Fibroblast of skin of left biceps (primary cell): ENCODE measurements around the gene ACTN3.
"Not testable (repeated sequence)": the region's sequence is repeated elsewhere in the genome, so short reads cannot be mapped to it uniquely, and the experiment has no call there.

ENCODE experiments used
- DNase-seq, 2 experiments: peaks; one replicate each; pipeline ENCODE4 v3.0.0-alpha.2; 2013; ENCODE audit warnings: low read depth in 2 of 2

ACTN3 gene

DNA sequence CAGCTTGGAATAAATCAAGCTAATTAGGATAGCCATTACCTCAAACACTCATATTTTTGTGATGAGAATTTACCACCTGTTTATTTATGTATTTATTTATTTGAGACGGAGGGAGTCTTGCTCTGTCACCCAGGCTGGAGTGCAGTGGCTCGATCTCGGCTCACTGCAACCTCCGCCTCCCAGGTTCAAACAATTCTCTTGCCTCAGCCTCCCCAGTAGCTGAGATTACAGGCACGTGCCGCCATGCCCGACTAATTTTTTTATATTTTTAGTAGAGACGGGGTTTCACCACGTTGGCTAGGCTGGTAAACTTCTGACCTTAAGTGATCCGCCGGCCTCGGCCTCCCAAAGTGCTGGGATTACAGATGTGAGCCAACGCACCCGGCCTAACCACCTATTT, 1.8 kb upstream of the ACTN3 start:
- not testable (repeated sequence) for DNase-seq

DNA sequence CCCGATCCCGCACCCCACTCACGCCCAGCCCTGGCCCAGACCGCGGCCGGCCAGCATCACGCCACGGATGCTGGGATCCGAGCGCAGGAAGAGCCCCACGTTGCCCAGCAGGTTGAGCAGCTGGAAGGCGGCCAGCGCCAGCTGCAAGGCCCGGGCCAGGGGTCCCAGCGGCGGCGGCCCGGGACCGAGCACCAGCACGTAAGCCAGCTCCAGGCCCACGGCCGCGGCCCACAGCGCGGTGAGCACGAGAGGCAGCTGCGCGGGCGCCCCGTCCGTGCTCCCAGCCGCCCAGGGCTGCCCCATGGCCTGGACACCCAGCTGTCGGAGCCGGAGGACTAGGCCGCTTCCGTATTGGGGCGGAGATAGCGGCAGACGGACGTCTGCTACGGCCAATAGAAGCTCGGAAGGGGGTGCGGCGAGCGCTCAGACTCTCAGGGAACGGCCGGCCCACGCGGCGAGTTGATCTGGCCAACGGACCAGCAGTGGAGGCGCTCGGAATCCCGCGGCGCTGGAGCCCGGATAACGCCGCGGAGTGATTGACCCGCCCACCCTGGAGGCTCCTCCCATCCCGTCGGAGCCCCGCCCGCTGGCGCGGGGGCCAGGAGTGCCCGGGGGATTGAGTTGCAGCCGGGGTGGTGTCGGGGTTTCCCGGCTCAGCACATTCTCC, 869 bp upstream of the ACTN3 start, which contains the start of gene ZDHHC24:
Gene ZDHHC24, minus strand, starts transcription at position 348 of the 667 bp plus-strand sequence. Its CDS starts 45 bp downstream, at position 303.
- DNase-seq: peak; percentile 91 to 94

DNA sequence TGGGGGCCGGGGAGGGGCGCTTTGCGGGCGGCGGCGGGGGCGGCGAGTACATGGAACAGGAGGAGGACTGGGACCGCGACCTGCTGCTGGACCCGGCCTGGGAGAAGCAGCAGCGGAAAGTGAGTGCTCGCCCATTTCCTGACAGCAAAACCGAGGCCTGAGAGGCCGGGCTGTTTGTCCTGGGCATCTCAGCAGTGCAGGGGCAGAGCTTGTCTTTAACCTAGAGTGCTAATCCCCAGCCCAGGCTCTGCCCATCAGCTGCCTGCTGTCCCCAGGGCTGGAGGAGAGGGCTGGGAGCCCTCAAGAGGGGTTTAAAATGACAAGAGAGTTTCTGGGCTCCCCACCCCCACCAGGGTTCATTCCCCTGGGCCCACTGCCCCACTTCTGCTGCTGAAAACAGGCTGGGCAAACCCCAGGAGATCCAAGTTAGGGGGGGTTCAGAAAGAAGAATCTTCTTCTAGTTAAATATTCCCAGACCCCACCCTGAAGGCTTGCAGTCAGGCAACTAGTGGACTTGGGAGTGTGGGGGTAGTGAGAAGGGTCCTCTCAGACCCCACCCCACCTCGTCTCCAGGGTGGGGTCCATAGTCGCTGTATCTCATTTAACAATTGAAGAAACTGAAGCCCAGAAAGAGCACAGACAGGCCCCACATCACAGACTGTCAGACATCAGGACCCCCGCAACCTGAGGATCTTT, 411 bp downstream of the ACTN3 start:
- no peak for DNase-seq

DNA sequence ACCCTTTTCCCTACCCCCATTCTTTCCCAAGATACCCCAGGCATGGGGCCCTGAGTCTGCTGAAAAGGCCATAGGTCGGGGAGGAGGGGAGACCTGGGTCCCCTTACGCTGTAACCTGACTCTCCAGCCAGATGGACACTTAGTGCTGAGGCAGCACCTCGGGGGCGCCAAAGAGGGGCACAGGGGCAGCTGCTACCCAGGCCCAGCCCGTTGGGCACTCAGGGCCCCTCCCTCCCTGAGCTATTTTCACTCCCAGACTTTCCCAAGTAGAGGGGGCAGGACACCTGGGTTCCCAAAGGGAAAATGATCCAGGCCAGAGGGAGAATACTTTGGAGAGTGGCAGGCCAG, 933 bp downstream of the ACTN3 start:
- no peak for DNase-seq

DNA sequence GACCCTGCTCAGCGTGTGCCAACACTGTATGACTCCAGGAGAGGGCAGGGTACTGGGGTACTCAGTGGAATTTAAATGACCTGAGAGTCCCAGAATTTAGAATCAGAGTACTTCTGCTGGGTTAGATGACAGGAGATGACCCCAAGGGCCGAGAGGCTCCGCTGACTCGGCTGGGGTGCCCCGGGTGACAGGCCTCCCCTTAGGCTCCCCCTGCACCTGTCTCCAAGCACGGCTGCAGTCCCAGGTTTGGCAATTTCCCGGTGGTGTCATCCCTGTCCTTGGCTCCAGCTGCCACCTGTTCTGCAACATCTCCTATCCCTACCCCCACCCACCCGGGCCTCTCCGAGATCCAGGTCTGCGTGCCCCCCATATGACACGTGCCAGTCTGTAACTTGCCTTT, 1.3 kb downstream of the ACTN3 start:
- no peak for DNase-seq

DNA sequence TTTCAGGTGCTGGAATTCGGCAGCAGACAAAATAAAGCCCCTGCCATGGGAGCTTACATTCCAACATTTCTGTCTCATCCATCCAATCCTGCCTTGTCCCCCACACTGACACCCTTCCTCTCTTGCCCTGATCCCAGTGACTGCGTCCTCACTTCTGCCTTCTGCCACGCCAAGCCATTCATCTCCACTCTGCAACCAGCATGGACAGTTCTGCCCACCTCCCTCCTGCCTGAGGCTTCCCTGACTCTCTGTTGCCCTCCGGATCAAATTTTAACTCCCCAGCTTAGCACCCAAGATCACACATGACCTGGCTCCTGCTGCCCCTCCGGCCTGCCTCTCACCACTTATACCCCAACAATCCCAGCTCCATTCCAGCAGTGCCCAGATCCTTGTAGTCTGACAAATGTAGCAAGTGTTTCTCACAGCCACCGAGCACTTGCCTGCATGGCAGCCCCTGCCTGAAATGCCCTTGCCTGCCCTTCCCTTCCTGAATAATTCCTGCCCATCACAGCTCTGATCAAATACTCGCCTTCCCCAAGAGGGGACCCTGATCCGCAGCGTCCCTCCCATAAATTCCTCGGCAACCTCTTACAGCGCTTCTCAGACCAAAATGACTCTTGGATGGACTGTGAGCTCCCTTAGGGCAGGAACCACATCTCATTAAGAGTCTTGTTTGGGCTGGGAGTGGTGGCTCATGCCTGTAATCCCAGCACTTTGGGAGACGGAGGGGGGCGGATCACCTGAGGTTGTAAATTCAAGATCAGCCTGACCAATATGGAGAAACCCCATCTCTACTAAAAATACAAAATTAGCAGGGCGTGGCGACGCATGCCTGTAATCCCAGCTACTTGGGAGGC, 2.3 kb downstream of the ACTN3 start:
- DNase-seq: no peak

DNA sequence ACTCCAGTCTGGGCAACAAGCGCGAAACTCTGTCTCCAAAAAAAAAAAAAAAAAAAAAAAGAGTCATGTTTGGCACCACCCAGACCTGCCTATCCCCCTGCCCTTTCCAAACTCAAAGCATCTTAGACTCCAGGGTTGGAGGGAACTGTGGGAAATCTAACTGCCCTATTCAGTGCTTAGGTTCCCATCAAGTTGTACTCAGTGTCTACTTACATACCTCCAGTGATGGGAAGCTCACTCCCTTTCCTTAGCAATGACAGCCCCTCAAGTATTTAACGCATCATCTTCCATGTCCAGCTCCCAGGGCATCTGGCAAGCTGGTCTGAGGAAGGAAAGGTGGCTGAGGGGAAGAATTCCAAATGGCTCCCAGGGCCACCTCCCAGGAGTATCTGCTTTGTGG, 3.0 kb downstream of the ACTN3 start:
- DNase-seq: no peak

DNA sequence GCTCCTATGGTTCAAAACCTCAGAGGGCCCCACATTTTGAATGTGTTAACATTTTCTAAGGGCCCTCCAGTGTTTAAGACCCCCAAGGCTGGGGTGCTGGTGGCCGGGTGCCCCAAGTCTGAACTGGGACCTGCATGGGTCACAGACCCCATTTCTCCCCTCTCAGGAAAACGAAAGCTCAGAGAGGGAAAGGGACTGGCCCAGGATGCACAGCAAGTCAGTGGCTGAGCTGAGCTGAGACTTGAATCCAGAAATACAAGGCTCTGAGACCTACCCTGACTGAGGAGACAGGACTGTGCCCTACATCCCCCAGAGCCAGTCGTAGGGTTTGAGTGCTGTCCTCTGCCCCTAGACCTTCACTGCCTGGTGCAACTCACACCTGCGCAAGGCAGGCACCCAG, 4.2 kb downstream of the ACTN3 start:
- no peak for DNase-seq

DNA sequence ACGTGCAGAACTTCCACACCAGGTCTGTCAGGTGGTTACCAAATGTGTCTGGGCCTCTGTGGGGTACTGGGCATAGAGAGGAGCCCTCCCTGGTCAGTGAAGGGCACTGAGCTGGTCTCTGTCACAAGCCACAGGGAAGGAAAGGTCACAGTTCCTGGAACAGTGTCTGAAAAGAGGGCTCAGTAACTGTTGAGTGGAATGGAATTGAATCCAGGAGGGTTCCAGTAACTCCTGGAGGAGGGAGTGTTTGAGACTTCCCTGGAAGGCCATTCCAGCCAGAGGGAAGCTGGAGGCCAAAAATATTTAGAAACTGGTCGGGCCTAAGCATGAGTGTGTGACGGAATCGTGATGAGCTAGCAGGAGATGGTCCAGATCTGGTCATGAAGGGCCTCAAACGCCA, 7.9 kb downstream of the ACTN3 start:
- DNase-seq: no peak

DNA sequence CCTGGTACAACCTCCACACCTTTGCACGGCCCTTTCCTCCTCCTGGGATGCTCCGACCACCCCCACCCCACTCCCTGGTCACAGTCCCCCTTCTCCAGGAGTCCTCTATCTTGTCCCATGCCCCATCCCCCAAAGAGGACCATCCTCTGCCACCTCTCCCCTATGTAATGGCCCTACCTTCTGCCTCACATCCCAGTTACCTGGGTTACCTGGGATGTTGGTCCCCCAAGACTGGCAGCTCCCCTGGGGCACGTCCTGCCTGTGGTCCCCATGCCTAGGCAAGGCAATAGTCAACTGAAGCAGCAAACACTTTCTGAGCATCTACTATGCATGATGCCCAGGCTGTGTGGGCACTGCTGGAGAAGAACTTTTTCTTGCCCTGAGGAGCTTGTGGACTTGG, 8.7 kb downstream of the ACTN3 start:
- no peak for DNase-seq

DNA sequence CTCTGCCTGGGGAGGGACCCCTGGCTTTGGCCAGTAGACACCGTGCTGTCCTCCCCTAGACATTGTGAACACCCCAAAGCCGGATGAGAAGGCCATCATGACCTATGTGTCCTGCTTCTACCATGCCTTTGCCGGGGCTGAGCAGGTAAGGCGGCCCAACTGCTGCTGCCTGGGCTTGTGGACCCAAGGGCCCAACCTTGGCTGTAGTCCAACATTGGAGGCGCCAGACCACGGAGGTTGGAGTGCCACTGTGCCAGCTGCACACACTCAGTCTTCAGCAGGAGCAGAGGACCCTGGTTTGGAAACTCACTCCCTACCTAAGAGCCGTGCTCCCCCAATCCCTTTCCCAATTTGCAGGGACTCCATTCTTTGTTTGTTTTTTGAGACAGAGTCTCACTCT, 9.4 kb downstream of the ACTN3 start:
- no peak for DNase-seq

DNA sequence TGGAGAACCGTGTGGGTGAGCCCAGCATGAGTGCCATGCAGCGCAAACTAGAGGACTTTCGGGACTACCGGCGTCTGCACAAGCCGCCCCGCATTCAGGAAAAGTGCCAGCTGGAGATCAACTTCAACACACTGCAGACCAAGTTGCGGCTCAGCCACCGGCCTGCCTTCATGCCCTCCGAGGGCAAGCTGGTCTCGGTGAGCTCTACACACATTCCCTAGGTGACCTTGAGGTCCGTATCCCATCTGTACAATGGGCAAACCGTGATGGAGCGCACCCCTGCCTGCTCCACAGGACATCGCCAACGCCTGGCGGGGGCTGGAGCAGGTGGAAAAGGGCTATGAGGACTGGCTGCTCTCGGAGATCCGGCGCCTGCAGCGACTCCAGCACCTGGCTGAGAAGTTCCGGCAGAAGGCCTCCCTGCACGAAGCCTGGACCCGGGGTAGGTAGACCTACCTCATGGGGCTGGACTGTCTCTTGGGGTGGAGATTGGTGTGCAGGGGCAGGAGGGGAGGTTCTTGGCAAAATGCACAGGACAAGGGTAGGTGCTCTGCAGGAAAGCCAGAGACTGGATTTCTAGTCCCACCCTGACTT, 11.1 kb downstream of the ACTN3 start:
- DNase-seq: no peak

DNA sequence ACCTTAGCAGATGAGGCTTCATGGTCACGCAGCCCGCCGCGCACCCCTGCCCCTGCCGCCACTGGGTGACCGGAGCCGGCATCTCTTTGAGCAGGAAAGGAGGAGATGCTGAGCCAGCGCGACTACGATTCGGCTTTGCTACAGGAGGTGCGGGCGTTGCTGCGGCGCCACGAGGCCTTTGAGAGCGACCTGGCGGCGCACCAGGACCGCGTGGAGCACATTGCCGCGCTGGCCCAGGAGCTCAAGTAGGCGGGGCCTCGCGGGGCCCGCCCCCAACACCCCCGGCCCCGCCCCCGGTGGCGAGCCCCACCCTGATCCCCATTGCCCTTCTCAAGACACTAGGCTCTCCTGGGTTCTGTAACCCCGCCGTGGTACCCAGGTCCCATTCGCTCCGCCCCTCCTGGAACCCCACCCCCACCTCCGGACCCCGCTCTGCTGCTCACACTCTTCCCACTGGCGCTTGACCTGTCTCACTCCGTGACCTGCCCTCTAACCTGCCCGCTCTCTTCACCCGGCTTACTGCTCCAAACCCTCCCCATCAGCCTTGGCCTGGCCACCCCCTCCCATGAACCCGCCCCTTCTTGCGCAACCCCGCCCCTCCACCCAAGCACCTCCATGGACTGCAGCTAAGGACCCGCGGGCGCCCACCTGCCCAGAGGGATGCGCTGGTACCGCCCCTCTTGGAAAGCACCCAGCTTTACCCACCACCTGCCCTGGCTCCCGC, 12.6 kb downstream of the ACTN3 start:
- DNase-seq: no peak

DNA sequence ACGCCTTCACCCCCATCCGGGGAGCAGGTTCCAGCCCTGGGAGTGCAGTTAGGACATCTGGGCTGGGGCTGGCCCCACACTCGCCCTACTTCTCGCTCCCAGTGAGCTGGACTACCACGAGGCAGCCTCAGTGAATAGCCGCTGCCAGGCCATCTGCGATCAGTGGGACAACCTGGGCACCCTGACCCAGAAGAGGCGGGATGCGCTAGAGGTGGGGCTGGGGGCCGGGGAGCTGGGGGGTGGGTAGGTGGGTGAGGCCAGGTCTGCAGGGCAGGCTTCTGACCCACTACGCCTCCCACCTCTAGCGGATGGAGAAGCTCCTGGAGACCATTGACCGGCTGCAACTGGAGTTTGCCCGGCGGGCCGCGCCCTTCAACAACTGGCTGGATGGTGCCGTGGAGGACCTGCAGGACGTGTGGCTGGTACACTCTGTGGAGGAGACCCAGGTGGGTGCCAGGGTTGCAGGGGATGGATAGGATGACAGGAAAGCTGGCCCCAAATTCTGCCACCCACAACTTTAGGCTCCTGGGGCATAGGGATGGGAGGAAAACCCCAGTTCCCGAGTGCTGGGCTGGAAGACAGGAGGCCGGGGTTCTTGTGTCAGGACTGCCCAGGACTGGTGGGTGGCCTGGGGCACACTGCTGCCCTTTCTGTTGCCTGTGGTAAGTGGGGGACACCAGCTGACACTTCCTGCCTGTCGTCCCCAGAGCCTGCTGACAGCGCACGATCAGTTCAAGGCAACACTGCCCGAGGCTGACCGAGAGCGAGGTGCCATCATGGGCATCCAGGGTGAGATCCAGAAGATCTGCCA, 13.4 kb downstream of the ACTN3 start:
- no peak for DNase-seq

DNA sequence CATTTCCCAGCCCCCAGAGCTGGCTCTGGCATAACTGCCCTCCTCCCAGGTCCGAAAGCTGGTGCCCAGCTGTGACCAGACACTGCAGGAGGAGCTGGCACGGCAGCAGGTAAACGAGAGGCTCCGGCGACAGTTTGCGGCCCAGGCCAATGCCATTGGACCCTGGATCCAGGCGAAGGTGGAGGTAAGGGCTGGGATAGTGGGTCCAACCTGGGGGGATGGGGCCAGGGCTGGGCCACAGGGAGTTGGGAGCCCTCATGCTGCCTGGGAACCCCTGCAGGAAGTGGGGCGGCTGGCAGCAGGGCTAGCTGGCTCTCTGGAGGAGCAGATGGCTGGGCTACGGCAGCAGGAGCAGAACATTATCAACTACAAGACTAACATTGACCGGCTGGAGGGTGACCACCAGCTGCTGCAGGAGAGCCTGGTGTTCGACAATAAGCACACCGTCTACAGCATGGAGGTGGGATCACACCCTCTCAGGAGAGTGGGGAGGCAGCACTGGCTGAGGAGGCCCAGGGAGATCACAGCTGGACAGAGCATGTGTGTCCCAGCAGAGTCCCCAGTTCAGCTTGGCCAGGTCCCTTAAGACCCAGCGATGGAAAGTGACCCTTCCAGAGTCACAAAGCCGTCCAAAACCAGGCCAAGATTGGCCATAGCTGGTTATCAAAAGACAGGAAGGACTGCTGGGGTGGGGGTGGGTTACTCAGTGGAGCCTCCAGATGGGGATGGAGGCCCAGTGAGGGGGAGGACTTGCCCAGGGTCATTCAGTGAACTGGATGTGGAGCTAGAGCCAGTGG, 14.7 kb downstream of the ACTN3 start:
- no peak for DNase-seq

DNA sequence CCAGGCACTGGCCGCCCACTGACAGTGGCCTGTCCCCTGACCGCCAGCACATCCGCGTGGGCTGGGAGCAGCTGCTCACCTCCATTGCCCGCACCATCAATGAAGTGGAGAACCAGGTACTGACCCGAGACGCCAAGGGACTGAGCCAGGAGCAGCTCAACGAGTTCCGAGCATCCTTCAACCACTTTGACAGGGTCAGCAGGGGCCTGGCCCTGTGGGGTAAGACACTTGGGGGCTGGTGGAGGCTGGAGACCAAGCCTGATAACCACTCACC, 15.2 kb downstream of the ACTN3 start:
- no peak for DNase-seq

DNA sequence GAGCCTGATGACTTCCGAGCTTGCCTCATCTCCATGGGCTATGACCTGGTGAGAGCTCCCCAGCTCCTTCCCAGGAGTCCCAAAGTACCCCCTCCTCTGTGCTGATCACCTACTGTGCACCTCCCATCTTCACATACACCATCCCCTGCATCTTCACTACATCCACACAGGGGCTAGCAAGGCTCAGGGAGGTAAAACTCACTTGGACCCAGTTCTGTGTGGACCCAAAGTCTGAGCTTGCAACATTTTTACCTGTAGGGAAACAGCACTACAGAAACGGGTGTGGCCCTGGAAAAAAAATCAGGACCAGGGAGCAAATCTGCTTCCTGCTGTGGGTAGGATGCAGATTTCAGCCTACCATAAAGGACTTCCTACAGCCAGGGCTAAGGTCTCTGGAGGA, 15.6 kb downstream of the ACTN3 start:
- DNase-seq: no peak

DNA sequence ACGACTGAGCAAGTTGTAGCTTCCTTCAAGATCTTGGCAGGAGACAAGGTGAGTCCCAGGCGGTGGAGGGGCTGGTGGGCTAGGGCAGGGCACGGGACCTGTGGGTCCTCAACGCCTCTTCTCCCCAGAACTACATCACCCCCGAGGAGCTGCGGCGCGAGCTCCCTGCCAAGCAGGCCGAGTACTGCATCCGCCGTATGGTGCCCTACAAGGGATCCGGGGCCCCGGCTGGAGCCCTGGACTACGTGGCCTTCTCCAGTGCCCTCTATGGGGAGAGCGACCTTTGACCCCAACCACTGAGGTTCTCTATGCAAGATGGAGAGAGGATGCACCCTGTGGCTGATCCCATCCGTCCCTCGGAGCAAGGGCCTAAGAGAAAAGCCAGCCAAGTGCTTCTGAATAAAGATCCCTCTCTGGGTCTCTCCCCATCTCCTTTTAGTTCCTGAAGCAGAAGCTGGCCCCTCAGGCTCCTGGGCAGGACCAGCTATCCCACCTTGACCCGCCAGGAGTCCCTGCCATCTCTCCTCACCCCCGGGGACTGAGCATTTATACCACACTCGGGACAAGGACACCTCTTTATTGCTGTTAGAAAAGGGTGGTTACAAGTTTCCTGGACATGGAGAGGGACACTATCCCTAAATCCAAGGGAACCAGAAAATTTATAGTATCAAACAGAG, 16.3 kb downstream of the ACTN3 start:
- no peak for DNase-seq

DNA sequence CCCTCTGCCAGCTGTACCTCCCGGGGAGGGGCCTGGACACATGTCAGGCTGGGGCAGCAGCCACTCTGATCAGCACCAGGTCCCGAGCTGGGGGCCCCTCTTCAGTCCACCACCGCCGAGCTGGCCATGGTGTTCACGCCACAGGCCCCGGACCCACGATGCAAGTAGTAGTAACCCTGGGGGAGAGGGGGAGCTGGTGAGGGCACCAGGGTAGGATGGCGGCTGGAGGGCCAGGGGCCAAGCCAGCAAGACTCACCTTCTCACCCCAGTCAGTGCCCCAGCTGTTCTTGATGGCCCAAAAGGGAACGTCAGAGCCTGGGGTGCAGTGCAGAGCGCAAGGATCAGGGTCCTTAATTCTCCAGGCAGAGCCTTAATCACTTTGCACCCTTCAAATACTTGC, 17.1 kb downstream of the ACTN3 start:
- no peak for DNase-seq

DNA sequence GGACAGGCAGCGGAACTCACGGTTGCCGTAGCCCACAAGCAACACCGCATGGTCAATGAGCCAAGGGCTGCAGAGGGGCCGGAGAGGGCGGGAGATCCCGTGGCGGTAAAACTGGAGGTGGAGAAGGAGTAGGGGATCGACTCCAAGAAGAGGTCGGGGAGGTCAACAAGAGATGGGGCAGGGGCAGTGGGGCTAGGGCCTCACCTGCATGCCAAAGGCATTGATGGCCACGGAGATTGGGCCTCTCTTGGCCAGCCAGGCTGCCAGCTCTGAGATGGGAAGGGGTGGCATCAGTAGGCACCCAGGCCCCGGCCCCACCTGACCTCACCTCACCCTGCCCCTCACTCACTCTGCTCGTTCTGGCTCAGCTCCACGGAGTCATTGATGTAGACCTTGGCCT, 17.8 kb downstream of the ACTN3 start:
- no peak for DNase-seq
